ENCODE measurements around the gene SLC25A43.

Gene SLC25A43

GRCh38 chrX:119401569-119401968 is 2.4 kb downstream of the SLC25A43 start:
- TF ChIP-seq GATA3 (IDR thresholded peaks at IDR 0.05; ENCODE audit: low read depth, low read length): no peak
- no peak for TF ChIP-seq GATA2 (IDR thresholded peaks at IDR 0.05; ENCODE audit: low read depth, low read length)

- no peak for TF ChIP-seq GATA3 (IDR thresholded peaks at IDR 0.05; ENCODE audit: low read depth, low read length)
- no peak for TF ChIP-seq GATA2 (IDR thresholded peaks at IDR 0.05; ENCODE audit: low read depth, low read length)
Observed at GRCh38 chrX:119402588-119402987, 3.5 kb downstream of the SLC25A43 start.

GRCh38 chrX:119406776-119407175 is 7.6 kb downstream of the SLC25A43 start:
- TF ChIP-seq GATA3 (IDR thresholded peaks at IDR 0.05; ENCODE audit: low read depth, low read length): no peak

GRCh38 chrX:119407681-119408080 is 8.5 kb downstream of the SLC25A43 start:
- TF ChIP-seq GATA3 (IDR thresholded peaks at IDR 0.05; ENCODE audit: low read depth, low read length) (no peak), GATA2 (IDR thresholded peaks at IDR 0.05; ENCODE audit: low read depth, low read length) (no peak)

GRCh38 chrX:119410027-119410819 is 11.1 kb downstream of the SLC25A43 start:
- TF ChIP-seq GATA3 (IDR thresholded peaks at IDR 0.05; ENCODE audit: low read depth, low read length) (no peak), GATA2 (IDR thresholded peaks at IDR 0.05; ENCODE audit: low read depth, low read length) (no peak)

GRCh38 chrX:119410854-119411253 is 11.7 kb downstream of the SLC25A43 start:
- TF ChIP-seq GATA3 (IDR thresholded peaks at IDR 0.05; ENCODE audit: low read depth, low read length) (no peak), GATA2 (IDR thresholded peaks at IDR 0.05; ENCODE audit: low read depth, low read length) (no peak)

GRCh38 chrX:119411959-119412358 is 12.8 kb downstream of the SLC25A43 start:
- TF ChIP-seq GATA2 (IDR thresholded peaks at IDR 0.05; ENCODE audit: low read depth, low read length) (no peak), GATA3 (IDR thresholded peaks at IDR 0.05; ENCODE audit: low read depth, low read length) (no peak)

GRCh38 chrX:119417376-119417775 is 18.2 kb downstream of the SLC25A43 start:
- TF ChIP-seq GATA2 (IDR thresholded peaks at IDR 0.05; ENCODE audit: low read depth, low read length) (no peak), GATA3 (IDR thresholded peaks at IDR 0.05; ENCODE audit: low read depth, low read length) (no peak)

- TF ChIP-seq GATA2 (IDR thresholded peaks at IDR 0.05; ENCODE audit: low read depth, low read length) (no peak), GATA3 (IDR thresholded peaks at IDR 0.05; ENCODE audit: low read depth, low read length) (no peak)
Observed at GRCh38 chrX:119417842-119418241, 18.7 kb downstream of the SLC25A43 start.

- no peak for TF ChIP-seq GATA2 (IDR thresholded peaks at IDR 0.05; ENCODE audit: low read depth, low read length)
- TF ChIP-seq GATA3 (IDR thresholded peaks at IDR 0.05; ENCODE audit: low read depth, low read length): no peak
Observed at GRCh38 chrX:119419146-119419545, 20.0 kb downstream of the SLC25A43 start.

GRCh38 chrX:119419898-119420297 is 20.8 kb downstream of the SLC25A43 start:
- TF ChIP-seq GATA3 (IDR thresholded peaks at IDR 0.05; ENCODE audit: low read depth, low read length): no peak
- TF ChIP-seq GATA2 (IDR thresholded peaks at IDR 0.05; ENCODE audit: low read depth, low read length): no peak

- TF ChIP-seq GATA3 (IDR thresholded peaks at IDR 0.05; ENCODE audit: low read depth, low read length) (no peak), GATA2 (IDR thresholded peaks at IDR 0.05; ENCODE audit: low read depth, low read length) (no peak)
Observed at GRCh38 chrX:119421016-119421705, 22.0 kb downstream of the SLC25A43 start.

GRCh38 chrX:119423631-119424030 is 24.5 kb downstream of the SLC25A43 start:
- no peak for TF ChIP-seq GATA3 (IDR thresholded peaks at IDR 0.05; ENCODE audit: low read depth, low read length)
- no peak for TF ChIP-seq GATA2 (IDR thresholded peaks at IDR 0.05; ENCODE audit: low read depth, low read length)

GRCh38 chrX:119424999-119425398 is 25.9 kb downstream of the SLC25A43 start:
- TF ChIP-seq GATA3 (IDR thresholded peaks at IDR 0.05; ENCODE audit: low read depth, low read length) (no peak), GATA2 (IDR thresholded peaks at IDR 0.05; ENCODE audit: low read depth, low read length) (no peak)

Data from SH-SY5Y (cell line).